Nasal cavity respiratory epithelium epithelial cell of viscerocranial mucosa (primary cell): ENCODE measurements around the gene C10orf120. TPM values are rescaled to one million over a fixed set of nuclear protein-coding genes. Genes with fewer than 3 reads are reported as not detected.

Experiments
- total RNA-seq: library from RNA; depleted of rRNA; stranded (reverse); fragments of >200 nt; gene quantifications from 2 replicates; pipeline ENCODE4 v1.2.3, GENCODE V29; 2014

C10orf120 gene
- total RNA-seq: not detected in 2 replicates

GRCh38 chr10:122699796-122700455, at the start of gene C10orf120:
Gene C10orf120, minus strand, starts transcription at chr10:122699846. Its CDS starts 56 bp downstream, at chr10:122699790.

Other genes with a start within 250 kb of the C10orf120 start
- gene ARMS2, start 245.2 kb downstream of the C10orf120 start, total RNA-seq: not detected in 2 replicates
- 120 and 178 TPM in 2 replicates for gene HTRA1, start 238.3 kb downstream of the C10orf120 start, total RNA-seq
- gene DMBT1, start 139.1 kb downstream of the C10orf120 start, total RNA-seq: under 0.01 TPM in 1 of 2 replicates, not detected in the other
- 0.34 and 0.93 TPM in 2 replicates for gene CUZD1, start 146.0 kb upstream of the C10orf120 start, total RNA-seq
- 4.1 and 6.2 TPM in 2 replicates for gene FAM24B, start 179.7 kb upstream of the C10orf120 start, total RNA-seq
- gene FAM24A, start 210.8 kb upstream of the C10orf120 start, total RNA-seq: not detected in 2 replicates